Kidney capillary endothelial cell (primary cell): ENCODE results near the gene BOLA2.
"Not testable (repeated sequence)": the region's sequence is repeated elsewhere in the genome, so short reads cannot be mapped to it uniquely, and the experiment has no call there.

ENCODE experiments used
- DNase-seq: peaks from one replicate; pipeline ENCODE4 v3.0.0-alpha.2; 2018; ENCODE audit warnings: low spot score

BOLA2 gene

GRCh38 chr16:29454269-29454668, at the start of gene BOLA2, which contains the start of gene SLX1B:
Gene BOLA2, minus strand, starts transcription at chr16:29454351. Its CDS starts 98 bp downstream, at chr16:29454253.
Gene SLX1B, plus strand, starts transcription at chr16:29454533.
- DNase-seq: not testable (repeated sequence)

GRCh38 chr16:29482276-29482675, 28.1 kb upstream of the BOLA2 start:
- not testable (repeated sequence) for DNase-seq

- not testable (repeated sequence) for DNase-seq
These were observed 17.9 kb upstream of the BOLA2 start for GRCh38 chr16:29472065-29472464.

GRCh38 chr16:29469660-29470059, 15.5 kb upstream of the BOLA2 start:
- DNase-seq: not testable (repeated sequence)

- DNase-seq: not testable (repeated sequence)
These were observed 13.7 kb upstream of the BOLA2 start for GRCh38 chr16:29467654-29468366.

DNA sequence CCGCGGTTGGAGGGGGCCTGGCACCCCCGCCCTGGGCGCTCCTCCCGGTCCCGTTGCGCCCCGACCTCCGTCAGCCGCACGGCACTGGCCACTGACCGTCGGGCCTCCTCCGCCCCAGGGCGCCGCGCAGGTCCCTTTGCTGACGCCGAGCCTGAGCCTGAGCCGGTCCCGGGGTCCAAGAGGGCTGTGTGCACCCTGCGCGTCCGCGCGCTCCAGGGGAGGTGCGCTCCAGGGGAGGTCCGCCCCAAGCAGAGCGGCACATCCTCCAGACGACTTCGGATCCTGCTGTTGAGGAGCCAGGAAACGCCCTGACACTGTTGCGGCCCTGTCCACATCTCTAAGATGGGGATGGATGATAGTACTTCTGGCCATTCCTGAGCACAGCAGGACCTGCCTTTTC, 12.8 kb upstream of the BOLA2 start:
- not testable (repeated sequence) for DNase-seq

DNA sequence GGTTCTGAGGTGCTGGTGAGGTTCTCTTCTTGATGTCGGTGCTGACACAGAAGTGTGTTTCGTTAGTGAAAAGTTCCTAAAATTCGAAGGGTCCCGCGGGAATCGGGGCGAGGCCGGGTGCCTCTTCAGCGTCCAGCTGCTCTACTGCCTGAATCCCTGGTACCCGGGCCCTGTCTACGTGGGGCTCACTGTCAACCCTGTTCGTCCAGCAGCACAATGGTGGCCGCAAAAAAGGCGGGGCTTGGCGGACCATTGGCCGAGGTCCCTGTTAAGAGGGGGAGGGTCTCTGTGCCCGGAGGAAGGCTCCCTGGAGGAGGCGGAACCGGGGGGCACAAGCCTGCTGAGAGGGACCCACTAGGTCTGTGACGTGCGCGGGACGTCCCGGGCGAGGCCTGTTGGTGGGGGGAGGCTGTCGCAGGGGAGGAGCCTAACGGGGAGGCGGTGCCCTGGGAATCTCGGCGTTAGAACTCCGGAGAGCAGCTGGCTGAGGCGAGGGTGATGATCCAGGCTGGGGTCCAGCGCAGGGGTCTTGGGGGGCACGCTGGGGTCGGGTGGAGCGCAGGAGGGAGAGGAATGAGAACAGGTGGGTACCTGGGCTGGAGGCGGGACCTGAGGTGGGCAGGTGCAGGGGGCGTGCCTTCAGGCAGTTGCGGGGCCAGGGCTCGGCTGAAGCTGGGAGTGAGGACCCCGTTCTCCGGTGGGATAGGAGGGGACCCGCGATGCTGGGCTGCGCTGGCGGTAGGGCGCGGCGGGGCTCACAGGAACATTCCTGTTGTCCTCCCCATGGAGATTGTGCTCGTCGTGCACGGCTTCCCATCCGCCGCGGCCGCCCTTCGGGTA, 12.1 kb upstream of the BOLA2 start:
- not testable (repeated sequence) for DNase-seq

- not testable (repeated sequence) for DNase-seq
These were observed 6.5 kb upstream of the BOLA2 start for GRCh38 chr16:29460647-29461030.

DNA sequence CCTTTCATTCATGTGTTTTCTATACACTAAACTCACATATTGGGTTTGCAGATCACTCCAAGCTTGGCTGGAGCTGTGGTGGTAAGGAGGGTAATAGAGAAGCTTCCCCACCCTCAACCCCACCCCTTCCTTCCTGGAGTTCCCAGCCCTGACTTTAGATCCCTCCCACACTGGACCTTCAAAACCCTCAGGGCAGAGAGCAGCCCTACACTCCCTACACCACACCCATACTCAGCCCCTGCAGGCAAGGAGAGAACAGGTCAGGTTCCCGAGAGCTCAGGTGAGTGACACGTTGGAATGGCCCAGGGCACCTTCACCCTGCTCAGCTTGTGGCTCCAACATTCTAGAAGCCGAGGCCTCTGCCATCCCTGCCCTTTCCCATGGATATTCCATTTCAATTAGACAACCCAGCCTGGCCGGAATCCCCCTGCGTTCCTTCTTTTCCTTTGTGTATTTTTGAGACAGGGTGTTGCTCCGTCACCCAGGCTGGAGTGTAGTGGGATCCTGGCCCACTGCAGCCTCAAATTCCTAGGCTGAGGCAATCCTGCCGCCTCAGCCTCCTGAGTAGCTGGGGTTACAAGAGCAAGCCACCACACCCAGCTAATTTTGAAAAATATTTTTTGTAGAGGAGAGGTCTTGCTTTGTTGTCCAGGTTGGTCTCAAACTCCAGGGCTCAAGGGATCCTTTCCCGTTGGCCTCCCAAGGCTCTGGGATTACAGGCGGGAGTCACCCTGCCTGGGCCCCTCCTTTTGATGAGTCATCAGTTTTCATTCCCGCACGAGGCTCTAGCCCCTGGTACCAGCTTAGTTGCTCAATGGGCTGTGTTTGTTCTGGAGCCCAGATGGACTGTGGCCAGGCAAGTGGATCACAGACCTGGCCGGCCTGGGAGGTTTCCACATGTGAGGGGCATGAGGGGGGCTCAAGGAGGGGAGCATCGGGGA, 5.8 kb upstream of the BOLA2 start, which contains the start of gene SULT1A4:
Gene SULT1A4, plus strand, starts transcription at position 208 of the 941 bp plus-strand sequence. CDS start 1,473 bp downstream, outside the sequence.
- not testable (repeated sequence) for DNase-seq

- not testable (repeated sequence) for DNase-seq
These were observed 3.5 kb upstream of the BOLA2 start for GRCh38 chr16:29457660-29458059.

DNA sequence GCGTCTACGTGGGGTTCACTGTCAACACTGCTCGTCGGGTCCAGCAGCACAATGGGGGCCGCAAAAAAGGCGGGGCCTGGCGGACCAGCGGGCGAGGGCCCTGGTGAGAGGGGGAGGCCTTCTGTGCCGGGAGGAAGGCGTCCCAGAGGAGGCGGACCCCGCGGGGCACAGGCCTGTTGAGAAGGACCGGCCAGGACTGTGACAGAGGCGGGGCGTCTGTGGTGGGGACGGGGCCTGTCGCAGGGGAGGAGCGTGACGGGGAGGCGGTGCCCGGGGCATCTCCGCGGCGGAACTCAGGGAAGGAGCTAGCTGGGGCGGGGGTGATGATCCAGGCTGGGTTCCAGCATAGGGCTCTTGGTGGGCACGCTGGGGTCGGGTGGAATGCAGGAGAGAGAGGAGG, 677 bp upstream of the BOLA2 start:
- DNase-seq: not testable (repeated sequence)

GRCh38 chr16:29453754-29454153, 397 bp downstream of the BOLA2 start:
- not testable (repeated sequence) for DNase-seq

DNA sequence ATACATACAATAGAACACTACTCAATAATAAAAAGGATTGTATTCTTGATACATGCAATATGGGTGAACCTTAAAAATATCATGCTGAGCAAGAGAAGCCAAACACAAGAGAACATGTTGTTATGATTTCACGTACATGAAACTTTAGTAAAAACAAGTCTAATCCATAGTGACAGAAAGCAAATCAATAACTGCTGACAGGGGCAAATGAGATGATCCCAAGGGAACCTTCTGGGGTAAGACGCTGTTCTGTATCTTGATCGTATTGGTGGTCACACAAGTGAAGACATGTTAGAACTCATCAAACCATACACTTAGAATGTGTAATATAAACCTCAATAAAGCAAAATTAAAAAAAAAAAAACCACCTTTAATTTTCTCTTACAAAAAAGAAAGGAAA, 28.8 kb downstream of the BOLA2 start:
- DNase-seq: not testable (repeated sequence)

DNA sequence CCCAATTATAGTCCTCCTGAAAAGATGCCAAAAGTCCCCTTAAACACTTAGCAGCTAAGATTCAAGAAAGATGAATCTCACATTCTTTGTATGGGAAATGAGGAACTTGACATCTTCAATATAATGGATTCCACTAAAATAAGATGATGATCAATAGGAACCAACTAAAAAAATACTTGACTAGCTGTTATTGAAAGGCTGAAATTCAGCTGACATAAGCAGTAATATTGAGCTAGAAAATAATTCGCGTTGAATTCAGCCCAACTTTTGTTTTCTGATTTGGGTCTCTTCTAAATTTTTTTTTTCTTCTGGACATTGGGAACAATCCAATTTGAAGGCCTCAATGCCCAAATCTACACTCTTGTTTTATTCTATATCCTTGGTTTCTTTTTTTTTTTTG, 30.6 kb downstream of the BOLA2 start:
- DNase-seq: not testable (repeated sequence)

DNA sequence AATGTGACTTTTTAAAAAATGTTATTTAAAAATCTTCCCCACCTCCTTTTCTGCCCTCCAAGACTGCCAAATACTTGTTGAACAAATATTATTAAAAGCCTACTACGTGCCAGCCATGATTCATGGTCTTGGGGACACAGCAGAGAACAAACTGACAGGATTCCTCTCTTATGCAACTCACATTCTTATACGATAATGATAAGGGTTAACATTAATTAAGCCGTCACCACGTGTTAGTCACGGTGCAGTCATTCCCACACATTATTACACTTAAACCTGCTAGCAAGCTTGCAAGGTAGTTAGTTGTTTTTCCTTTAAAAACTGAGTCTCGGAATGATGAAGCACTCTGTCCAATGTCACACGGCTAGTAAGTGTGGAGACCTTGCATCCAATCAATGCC, 48.9 kb downstream of the BOLA2 start:
- not testable (repeated sequence) for DNase-seq
